DMS 273 treated with DMSO at 0.1 percent for 48 hours (cell line): ENCODE data around the gene RPGR.

Source experiments
- DNase-seq: peaks from one replicate; lab custom pipeline; 2025; lab: John Stamatoyannopoulos, UW

RPGR gene

DNA sequence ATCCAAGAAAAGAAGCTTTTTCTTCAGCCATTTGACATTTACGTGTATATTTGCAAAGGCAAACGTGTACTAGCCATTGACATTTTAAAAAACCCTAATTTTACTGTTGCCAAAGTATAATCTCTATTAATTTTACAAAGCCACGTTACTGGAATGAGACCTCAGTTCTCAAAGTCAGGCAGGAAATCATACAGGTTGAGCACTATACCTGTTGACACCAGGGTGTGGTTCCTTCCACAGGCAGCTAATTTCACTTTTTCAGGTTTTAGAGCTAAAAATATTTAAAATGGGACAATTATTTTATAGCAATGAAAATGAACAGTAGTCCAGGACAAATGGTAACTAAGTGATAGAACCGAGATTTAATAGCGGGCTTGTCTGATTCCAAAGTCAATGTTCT, 6.5 kb downstream of the RPGR start:
- DNase-seq: no peak

DNA sequence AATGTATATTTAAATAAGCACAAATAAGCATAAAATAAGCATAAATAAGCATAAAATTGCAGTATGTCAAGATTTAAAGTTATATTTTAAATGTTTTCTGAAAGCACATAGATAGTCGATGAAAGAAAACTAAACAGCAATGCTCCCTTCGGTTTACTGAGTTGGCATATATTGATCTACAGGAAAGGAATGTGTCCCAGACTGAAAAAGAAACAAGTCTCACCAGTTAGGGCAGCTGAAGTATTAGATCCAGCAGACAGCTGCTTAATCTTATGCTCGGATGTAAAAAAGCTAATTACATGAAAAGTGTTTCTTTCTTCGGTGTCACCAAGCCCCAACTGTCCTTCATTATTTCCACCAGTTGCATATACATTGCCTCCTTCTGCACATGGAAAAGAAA, 8.7 kb downstream of the RPGR start:
- DNase-seq: no peak

DNA sequence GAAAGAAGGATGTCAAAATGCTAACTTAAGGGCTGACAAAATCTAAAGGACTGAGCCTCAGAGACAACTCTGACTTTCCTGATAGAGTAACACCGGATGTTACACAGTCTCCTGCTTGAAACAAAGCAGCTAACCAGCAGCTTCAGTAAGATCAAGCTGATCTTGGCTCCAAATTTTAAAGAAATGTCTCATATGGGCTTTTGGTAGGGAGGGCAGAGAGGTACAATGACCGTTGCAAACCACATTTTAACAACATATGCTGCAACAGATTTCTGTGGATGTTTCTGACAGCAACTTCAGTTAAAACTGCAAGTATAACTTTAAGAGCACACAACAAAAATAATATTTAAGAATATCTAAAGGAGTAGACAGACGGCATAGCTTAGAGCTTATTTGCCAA, 9.1 kb downstream of the RPGR start:
- DNase-seq: no peak

DNA sequence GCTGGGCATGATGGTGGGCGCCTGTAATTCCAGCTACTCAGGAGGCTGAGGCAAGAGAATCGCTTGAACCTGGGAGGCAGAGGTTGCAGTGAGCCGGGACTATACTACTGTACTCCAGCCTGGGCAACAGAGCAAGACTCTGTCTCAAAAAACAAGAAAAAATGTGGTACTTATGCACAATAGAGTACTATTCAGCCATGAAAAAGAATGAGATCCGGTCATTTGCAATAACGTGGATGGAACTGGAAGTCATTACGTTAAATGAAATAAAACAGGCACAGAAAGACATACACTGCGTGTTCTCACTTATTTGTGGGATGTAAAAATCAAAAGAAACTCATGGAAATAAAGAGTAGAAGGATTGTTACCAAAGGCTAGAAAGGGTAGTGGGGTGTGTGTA, 12.1 kb downstream of the RPGR start:
- no peak for DNase-seq

DNA sequence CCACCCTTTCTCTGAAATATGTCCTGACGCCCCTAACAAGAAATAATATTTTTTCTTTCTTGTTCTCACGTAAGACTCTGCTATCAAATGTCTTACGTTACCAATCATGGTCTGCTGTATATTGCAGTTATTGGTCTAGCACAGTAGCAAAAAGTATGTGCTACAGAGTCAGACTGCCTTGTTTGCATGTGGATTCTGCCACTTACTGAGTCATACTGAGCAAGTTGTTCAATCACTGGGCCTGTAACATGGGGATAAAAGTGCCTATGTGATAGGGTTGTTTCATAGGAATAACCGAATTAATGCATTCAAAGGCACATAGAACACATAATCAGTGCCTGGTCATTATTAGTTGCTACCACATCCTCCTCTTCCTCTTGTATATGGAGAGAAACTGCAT, 14.1 kb downstream of the RPGR start:
- DNase-seq: no peak

DNA sequence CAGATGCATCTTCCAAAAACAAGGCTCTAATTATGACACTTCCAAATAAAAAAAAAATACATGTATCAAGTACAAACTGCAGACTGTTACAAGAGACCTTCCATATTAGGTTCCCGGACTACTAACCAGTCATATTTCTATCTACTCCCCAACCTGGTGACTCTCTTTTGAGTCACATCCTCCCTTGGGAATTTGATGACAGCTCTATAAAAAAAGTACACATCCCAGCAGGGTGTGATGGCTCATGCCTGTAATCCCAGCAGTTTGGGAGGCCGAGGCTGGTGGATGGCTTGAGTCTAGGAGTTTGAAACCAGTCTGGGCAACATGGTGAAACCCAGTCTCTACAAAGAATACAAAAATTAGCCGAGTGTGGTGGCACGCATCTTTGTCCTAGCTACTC, 14.9 kb downstream of the RPGR start:
- no peak for DNase-seq

DNA sequence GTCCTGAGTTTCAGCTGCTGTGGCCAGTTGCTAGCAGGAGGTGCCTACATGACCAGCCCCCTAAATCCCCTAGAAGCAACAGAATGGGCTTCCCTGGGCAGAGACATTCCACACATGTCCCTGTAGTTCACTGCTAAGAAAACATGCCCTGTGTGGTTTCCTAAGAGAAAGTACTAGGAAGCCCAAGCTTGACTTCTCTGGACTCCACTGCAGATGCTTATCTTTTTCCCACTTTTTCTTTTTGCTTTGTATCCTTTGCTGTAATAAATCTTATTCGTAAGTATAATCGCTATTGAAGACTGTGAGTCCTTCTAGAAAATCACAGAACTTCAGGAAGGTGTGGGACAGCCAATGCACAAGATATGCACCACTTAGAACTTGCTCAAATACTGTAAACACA, 15.6 kb downstream of the RPGR start:
- DNase-seq: no peak

DNA sequence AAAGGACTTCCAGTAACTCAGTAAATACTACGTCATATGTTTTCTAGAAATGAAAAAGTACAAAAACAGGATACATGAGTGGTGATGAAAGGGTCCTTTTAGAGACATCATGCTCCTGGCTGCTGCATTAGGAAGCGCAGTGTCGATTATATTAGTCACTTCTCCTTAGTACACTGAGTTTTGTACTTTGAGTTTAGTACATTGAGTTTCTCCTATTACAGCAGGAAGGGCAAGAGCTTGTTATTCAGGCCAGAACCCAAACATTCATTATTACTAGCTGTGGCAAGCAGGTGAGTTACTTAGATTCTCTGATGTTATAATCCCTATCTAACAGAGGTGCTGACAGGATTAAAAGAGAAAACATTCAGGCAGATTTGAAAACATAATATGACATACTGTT, 21.3 kb downstream of the RPGR start:
- DNase-seq: no peak

DNA sequence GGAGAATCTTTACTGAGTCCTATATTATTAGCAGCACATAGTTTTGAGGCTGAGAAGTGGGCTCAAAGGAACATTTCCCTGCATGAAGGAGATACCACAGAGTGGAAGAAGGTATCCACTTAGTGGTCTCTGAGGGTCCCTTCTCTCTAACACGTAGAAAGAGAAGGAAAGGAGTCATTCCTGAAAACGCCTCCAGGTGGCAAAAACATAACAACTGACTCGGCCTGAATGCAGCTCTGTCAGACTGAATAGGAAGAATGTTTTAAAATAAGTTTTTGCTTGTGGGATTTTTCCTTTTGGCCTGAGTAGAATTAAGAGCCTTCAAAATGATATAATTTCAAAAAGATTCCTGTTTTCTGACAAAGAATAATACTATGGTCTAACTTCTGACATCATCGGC, 23.3 kb downstream of the RPGR start:
- no peak for DNase-seq

DNA sequence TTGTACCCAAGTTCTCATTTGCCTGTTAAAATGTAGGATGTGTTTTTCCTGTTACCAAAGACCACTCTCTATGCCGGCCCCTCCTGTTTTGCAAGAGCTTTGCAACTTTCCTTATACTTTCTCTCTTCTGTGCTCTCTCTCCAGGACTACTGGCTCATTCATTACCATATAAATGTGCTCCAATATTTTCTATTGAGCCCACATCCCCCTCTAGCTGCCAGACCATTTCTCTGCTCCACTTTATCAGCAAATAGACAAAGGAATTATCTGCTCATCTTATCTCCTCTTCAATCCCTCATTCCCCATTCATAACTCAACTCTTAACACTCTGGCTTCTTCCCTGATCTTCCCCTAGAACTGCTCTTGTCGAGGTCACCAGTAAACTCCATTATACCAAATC, 33.6 kb downstream of the RPGR start:
- DNase-seq: no peak

DNA sequence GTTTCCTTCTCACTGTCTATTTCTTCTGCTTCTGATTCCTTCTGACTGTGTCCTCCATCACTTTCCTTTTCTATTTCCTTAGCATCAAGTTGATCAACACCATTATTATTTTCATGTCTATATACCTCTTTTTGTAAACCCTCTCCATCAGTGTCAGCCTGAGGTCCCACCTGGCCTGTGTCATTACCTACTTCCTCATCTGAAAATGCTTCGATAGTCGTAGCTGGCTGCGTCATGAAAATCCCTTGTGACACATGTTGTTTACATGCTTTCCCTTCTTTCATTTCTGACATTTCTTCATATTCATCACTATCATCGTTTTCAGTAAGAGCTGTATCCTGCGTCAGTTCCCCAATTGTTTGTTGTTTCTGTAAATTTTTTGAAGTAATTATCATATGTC, 39.6 kb downstream of the RPGR start:
- DNase-seq: no peak

DNA sequence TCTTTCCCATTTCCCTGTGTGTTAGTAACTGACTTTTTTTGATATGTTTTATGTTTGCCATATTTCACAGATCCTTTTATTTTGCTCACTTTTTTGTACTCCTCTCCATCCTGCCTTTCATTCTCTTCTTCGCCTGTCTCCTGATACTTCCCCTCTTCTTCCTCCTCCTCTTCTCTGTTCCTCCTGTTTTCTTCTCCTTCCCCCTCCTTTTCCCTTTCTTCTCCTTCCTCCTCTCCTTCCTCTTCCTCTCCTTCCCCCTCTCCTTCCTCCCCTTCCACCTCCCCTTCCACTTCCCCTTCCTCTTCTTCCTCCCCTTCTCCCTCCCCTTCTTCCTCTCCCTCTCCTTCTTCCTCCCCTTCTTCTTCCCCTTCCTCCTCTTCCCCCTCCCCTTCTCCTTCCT, 41.7 kb downstream of the RPGR start:
- no peak for DNase-seq

DNA sequence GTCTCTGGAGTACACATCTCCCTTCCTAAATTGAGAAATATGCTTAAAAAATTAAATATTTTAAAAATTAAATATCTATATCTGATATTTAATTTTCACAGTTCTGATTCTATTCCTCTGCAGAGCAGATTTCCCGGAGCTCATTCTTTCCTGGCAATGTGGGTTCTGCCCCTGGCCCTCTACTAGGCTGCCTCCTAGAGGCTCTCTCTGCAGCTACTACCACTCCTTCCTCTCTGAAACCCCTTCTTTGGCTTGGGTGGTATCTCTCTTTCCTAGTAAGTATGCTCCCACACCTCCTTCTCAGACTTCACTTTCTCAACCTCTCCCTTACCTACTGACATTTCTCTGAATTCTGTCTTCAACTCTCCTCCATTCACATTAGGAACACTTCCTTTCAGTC, 45.3 kb downstream of the RPGR start:
- DNase-seq: no peak

DNA sequence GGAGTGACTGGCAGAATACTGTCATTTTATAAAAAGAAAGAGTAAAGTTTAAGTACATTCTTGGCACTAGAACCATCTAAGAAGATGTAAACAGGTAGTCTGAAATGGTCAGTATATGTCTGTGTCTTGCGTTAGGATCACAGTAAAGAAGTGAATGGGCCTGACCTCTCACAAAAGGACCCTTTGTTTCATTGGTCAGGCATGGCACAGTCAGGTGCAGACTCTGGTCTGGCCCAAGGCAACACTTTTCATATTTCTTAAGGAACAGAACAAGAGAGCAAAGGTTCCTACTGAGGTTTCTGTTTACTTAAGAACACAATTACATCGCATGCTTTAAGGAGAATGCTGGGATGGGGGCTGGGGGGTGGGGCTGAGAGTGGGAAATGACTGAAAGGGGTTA, 48.1 kb downstream of the RPGR start:
- DNase-seq: no peak

DNA sequence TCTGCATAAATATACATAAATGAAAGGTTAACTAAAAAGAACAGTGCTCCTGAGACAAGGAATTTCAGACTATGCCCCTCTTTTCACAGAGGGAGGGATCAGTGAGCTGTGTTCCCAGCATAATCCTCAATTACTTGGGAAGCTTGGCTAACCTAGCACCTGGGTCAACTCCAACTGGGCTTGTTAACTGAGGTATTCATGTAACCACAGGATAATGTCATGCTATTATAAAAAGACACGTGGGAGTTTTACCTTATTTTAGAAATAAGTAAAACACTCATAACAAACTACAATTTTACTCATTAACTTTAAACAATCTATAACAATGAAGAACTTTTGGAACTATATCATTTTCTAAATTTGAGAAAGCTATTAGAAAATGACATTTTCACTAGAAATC, 48.6 kb downstream of the RPGR start:
- no peak for DNase-seq

DNA sequence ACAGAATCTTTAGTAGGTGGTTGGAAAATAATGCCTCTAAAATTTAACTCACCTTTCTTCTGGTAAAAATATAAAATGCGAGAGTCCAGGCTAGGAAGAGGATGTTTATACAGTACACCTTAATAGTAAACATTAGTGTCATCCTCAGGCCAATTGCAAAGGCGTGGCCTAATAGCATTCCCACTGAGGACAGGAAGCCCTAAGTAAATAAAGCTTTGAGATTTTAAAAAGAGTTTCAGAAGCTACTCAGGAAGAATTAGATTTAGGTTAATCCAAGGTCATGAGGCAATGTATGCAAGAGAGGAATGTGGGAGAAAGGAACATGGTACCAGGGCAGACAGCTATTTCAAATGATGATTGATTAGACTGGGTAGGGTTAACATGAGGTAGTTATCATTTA, 49.5 kb downstream of the RPGR start:
- no peak for DNase-seq

DNA sequence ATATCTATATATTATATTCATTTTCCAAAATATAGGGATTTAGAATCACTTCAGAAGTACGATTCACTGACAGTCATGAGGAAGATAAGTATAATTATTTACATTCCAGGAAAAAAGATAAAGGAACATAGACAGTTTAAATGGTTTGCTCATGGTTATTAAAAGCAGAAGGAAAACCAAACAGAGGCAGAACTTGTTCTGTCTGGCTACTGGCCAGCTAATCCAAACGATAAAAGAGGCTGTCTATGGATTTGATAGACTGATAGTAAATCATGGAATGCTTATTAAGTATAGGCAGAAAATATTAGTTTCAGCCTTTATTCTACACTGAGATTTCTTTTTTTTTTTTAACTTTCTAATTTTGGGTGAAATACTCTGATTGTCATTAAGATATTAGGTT, 50.2 kb downstream of the RPGR start:
- no peak for DNase-seq

DNA sequence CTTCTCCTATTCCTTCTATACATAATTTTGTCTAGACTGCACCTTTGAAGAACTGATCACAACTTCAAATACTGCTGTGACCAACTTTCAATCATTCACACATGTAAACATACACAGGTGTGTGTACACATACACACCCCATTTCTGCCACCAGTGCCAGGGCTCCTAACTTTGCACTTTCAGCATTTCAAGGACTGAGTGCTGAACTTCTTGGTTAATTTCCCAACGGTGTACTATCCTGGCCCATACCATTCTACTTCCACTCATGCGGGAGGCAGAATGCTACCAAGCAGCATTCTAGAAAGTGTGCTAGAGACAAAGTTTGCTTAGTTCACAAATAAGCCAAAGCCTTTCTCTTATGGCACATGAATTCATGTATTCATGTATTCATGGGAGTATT, 51.2 kb downstream of the RPGR start:
- DNase-seq: no peak

DNA sequence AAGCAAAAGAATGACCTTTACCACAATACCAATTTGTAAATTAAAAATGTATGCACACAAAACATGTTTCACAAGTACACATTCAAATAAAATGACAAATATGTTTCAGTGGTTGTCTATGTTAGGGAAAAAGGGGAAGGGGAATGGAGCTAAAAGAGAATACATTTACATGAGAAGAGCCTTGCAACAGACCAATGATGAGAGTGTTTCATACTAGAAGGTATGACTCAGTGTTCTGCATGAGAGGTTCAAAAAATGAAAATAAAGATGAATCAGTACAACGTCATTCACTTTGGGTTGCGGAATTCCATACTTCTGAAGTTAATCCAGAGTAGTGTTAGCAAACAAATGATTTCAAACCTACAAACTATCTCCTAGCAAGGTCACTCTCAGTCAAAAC, 51.7 kb downstream of the RPGR start:
- DNase-seq: no peak

DNA sequence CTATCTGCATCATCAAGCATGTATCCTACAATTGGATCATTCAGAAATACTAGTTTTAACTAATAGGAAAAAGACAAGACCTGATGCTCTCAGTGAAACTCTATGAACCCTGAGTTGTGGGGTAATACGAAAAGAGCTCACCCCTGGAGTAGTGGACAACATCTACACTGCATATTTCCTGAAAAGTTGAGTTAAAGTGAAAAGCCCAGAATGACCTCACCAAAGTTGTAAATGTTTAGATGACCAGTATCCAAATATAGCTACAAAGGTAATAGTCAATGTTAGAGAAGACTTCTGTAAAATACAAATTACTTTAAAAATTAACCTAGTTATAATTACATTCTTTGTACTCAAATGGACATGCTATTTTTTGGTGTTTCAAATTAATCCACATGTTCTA, 53.9 kb downstream of the RPGR start:
- no peak for DNase-seq

DNA sequence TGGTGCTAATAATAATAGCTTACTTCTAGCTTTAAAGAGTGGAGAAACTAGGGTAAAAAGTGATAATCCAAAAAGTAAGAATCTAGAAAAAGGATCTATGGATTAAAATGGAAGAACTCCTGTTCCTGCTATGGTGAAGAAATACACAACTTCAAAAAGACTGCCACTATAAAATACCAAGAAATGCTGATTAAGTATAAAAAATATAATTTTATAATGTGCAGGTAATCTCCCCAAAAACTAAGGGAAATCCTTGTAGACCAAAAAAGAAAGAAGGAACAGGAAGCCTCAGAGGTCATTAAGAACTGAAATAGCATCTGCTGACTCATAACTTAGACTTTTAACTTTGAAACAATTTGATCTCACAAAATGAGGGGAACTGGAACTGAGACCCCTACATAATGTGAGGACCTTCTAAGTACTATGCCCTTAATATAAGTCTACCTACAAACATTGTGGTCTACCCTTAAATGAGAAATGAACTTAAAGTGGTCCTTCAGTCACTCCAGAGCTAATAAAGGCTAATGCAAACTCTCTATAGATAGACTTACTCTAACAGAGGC, 56.1 kb downstream of the RPGR start:
- no peak for DNase-seq

DNA sequence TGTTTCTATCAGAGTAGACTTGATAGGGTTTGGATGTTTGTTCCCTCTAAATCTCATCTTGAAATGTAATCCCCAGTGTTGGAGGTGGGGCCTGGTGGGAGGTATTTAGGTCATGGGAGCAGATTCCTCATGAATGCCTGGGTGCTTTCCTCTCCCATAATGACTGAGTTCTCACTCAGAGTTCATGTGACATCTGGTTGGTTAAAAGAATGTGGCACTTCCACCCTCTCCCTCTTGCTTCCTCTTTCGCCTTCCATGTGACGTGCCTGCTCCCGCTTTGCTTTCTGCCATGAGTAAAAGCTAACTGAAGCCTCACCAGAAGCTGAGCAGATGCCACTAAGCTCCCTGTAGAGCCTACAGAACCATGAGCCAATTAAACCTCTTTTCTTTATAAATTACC, 59.3 kb downstream of the RPGR start:
- no peak for DNase-seq

DNA sequence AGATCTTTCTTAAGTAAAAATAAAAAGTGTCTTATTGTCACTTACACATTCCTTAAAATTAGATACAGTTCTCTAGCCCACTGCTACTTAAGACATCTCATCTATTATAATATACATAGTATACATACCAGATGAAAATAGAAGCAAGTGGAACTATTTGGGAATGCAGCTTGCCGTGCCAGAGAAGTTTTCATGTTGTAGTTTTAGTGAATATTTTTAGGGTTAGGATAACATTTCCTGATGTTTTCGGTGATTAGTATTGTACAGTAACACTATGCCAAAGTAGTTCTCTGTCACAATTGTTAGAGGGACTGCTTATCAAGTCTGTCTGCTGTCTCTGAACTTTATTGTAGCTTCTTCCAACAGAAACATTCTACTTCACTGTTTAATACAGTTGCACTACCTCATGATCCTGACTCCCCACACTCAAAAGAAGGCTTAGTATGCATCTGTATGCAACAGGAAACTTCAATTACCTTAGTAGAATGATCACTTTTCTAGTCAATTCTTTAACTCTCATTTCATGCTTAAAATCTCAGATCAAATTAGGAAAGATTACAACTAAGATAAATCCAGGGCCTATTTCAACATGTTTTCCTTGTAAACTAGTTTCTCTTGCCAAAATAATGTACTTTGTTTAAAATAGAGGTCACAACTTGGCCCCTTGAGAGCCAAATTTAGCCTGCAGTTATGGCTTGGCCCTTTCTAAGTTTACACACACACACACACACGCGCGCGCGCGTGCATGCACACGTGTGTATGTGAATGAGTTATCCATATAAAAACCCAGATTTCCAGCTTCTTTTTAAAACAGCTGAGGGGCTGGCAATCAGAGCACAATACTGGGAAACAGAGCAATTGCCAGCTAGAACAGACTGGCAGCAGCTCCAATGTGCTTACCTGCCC, 64.3 kb downstream of the RPGR start:
- DNase-seq: no peak

DNA sequence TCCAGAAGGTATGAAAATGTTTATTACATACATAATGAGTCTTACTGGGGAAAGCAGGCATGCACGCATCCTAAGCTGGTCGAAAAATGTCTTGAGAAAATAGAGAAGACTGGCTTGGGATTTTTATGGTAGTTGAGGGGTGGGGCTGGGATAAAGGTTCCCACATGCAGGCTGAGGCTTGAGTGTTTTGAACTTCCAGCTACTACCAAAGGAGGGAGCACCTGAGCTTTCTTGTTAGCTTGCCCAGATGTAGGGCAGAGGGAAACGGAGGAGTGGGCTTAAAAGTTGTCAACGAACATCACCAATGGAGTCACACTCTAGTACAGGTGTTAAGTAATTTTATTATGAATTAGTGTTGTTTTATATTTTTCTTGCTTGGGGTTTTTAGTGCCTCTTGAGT, 67.1 kb downstream of the RPGR start:
- no peak for DNase-seq
